Lower lobe of right lung (tissue), 2 donors: ENCODE results near the gene FAR2. TPM values are rescaled to one million over a fixed set of nuclear protein-coding genes. Genes with fewer than 3 reads are reported as not detected.

ENCODE experiments used
- ATAC-seq, 2 donors: fragments of 200-7000 bp; cut with Tn5 transposase; one replicate each; pipeline ENCODE4 v1.9.1; 2020 to 2022; ENCODE audit warnings: mild to moderate bottlenecking in 2 of 2, moderate library complexity in 2 of 2
- DNase-seq: peaks from one replicate; pipeline ENCODE4 v3.0.0-alpha.2; 2020
- H3K27ac ChIP-seq: fragments of 200-600 bp; one replicate; pipeline ENCODE4 v1.8.0; 2022
- H3K27me3 ChIP-seq: fragments of 200-600 bp; one replicate; pipeline ENCODE4 v1.8.0; 2022; ENCODE audit warnings: low read depth
- H3K36me3 ChIP-seq: fragments of 200-600 bp; one replicate; pipeline ENCODE4 v1.8.0; 2022; ENCODE audit warnings: mild to moderate bottlenecking
- H3K4me1 ChIP-seq: fragments of 200-600 bp; one replicate; pipeline ENCODE4 v1.8.0; 2022
- H3K4me3 ChIP-seq: fragments of 200-600 bp; one replicate; pipeline ENCODE4 v1.8.0; 2022; ENCODE audit warnings: mild to moderate bottlenecking
- H3K9me3 ChIP-seq: fragments of 200-600 bp; one replicate; pipeline ENCODE4 v1.8.0; 2022
- CTCF ChIP-seq: fragments of 200-600 bp; IDR thresholded peaks from one replicate; pipeline ENCODE4 v1.8.0; 2022; ENCODE audit warnings: antibody characterized with exemption, mild to moderate bottlenecking
- intact Hi-C: fragments of 100-400 bp; cut with DNase I; formaldehyde crosslinking; loops from one replicate; pipeline ENCODE4 v1.11.0; 2022
- total RNA-seq: library from RNA; stranded (reverse); fragmentation: NEBNext Ultra II Directional; extraction: Animal tissue kit (Norgen Biotek cat#: 25700); gene quantifications from one replicate; pipeline ENCODE4 v1.2.1, GENCODE V29; 2021
- donor health status: DM: no; HTN: yes; CAD: no; lungs with severe emphysema.

FAR2 gene
- total RNA-seq, 1 donor from 2014 or later, result 23.7 TPM

DNA sequence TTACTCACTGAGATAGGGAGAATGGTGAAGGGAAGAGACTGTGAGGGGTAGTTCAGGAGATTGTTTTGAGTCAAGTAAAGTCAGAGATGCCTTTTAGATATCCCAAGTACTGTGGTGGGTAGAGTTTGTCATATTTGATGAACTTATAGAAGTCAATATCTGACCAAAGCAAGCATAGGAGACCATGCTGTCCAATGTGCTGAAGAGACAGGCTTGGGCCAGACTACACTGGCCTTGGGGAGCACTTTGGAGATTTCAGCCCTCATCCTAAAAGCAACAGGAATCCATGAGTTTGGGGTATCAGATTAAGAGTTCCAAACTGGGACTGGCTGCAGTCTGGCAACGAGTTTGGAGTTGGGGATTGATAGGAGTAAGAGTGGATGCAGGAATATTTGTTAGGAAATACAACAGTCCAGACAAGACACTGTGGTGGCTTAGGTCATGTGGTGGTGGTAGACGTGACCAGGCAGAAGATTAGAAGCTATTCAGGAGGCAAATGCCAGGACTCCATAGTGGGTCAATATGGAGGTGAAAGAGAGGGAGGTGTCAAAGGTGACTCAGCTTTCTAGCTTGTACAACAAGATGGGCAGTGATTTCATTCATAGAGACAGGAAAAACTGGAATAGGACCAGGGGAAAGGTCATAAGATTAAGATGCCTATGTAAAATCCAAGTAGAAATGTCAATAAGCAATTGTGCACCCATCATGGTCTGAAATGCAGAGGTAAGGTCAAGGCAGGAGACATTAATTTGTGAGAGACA, 81.9 kb downstream of the FAR2 start:
- Histone ChIP-seq H3K27me3 (no peaks in the 10 kb centered on the region), H3K4me3 (no peak overlapping the region), H3K4me1 (no peaks in the 10 kb centered on the region), H3K9me3 (no peaks in the 10 kb centered on the region), H3K36me3 (no peaks in the 10 kb centered on the region), H3K27ac (no peak overlapping the region)
- DNase-seq, result no peak
- intact Hi-C loops, result no loop called here
- no peak for TF ChIP-seq CTCF
- ATAC-seq, result no peak

DNA sequence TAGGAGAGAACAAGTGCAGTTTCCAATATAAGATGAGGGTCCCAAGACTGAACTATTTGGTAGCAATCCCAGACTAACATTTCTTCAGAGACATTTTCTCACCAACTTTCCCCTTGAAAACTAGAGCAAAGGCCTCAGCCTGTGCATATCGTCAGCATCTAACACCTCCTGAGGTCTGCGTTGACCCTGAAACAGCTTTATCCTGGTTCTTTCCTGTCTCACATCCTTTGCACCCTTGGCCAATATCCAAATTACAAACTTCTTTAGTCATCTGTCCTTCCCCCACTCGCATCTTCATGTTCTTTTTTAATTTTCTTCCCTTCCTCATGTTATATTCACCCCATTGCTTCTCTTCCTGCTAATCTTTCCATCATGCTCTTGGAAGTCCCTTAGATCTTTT, 83.0 kb downstream of the FAR2 start:
- Histone ChIP-seq H3K9me3 (no peaks in the 10 kb centered on the region), H3K27me3 (no peaks in the 10 kb centered on the region), H3K36me3 (no peaks in the 10 kb centered on the region), H3K4me1 (no peaks in the 10 kb centered on the region), H3K27ac (no peak overlapping the region), H3K4me3 (no peak overlapping the region)
- no peak for ATAC-seq
- no peak for DNase-seq
- intact Hi-C loops, result no loop called here
- TF ChIP-seq CTCF, result no peak

- Histone ChIP-seq H3K9me3 (no peaks in the 10 kb centered on the region), H3K27me3 (no peaks in the 10 kb centered on the region), H3K27ac (no peak overlapping the region), H3K36me3 (no peaks in the 10 kb centered on the region), H3K4me1 (no peaks in the 10 kb centered on the region), H3K4me3 (no peak overlapping the region)
- ATAC-seq (no peak), DNase-seq (no peak)
- no peak for TF ChIP-seq CTCF
- intact Hi-C loops, result no loop called here
Observed at GRCh38 chr12:29234552-29234951, 85.5 kb downstream of the FAR2 start.

GRCh38 chr12:29234965-29235626, 86.0 kb downstream of the FAR2 start:
- Histone ChIP-seq H3K27ac (no peak overlapping the region), H3K4me3 (no peak overlapping the region), H3K27me3 (no peaks in the 10 kb centered on the region), H3K36me3 (no peaks in the 10 kb centered on the region), H3K9me3 (no peaks in the 10 kb centered on the region), H3K4me1 (no peaks in the 10 kb centered on the region)
- no peak for TF ChIP-seq CTCF
- intact Hi-C loops, result no loop called here
- DNase-seq (no peak), ATAC-seq (no peak)

GRCh38 chr12:29238822-29239291, 89.8 kb downstream of the FAR2 start:
- no peaks in the 10 kb centered on the region for H3K27me3 ChIP-seq
- H3K27ac ChIP-seq, result no peak overlapping the region
- ATAC-seq (no peak), DNase-seq (no peak)
- H3K4me3 ChIP-seq, result no peak overlapping the region
- TF ChIP-seq CTCF, result no peak
- no peaks in the 10 kb centered on the region for H3K9me3 ChIP-seq
- intact Hi-C loops, result no loop called here
- peaks cover 35% of the 10 kb centered on the region for H3K4me1 ChIP-seq
- no peaks in the 10 kb centered on the region for H3K36me3 ChIP-seq
